ENCODE results near the gene TRIP6. TPM values are rescaled to one million over a fixed set of nuclear protein-coding genes. Genes with fewer than 3 reads are reported as not detected.

TRIP6 gene
- total RNA-seq, 3 donors from 2014 or later (not counting 1 experiment from before 2014, with no cell fraction given), result 1.1 to 3.5 (median 1.5) TPM

DNA sequence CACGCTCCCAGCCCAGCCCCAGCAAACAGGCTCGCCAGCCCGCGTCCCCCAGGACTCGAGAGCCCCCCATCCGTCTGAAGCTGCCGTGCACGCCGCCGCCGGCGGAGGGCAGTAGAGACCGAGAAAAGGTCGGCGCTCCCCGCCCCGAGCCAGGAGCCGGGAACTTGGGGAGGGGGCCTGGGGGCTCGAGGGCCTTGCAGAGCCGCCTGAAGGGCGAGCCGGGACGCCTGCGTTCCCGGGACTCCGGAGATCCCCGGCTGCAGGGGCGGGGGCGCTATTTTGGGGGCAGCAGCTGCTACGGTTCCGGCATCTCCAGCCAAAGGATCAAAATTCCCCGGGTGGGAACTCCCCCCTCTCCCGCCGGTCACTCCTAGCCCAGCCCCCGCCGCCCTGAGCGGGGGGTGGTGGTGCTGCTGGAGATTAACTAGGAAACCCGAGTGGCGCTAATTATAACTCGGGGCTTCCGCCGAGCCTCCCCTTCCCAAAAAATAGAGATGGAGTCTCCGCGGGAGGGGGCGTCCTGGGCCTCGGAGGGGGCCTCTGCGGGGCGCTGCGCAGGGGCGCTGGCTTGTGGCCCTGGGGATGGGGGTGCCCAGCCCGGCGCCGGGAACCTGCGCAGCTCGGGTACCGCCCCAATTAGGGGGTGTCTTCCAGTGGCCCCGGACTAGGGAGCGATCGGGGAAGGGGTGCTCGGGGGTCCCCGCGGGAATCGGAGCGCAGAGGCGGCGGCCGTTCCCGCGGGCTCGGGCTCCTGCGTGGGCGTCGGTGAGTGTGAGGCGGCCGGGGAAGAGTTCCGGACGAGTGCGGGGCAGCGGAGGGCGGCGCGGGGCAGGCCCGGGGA, 27.9 kb downstream of the TRIP6 start:
- Histone ChIP-seq H3K4me3 (ENCODE audit: low read length) (peak overlapping the region; percentile 6), H3K27me3 (ENCODE audit: control insufficient read depth, insufficient read depth, low read length) (peaks cover 28% of the 10 kb centered on the region), H3K4me1 (ENCODE audit: control insufficient read depth, insufficient read depth, low read length) (peaks cover 36% of the 10 kb centered on the region), H3K9me3 (ENCODE audit: control insufficient read depth, insufficient read depth, low read length) (no peaks in the 10 kb centered on the region), H3K36me3 (ENCODE audit: control insufficient read depth, insufficient read depth, low read length) (no peaks in the 10 kb centered on the region), H3K27ac (ENCODE audit: low read length) (no peak overlapping the region)
- TF ChIP-seq, protein P1, sequence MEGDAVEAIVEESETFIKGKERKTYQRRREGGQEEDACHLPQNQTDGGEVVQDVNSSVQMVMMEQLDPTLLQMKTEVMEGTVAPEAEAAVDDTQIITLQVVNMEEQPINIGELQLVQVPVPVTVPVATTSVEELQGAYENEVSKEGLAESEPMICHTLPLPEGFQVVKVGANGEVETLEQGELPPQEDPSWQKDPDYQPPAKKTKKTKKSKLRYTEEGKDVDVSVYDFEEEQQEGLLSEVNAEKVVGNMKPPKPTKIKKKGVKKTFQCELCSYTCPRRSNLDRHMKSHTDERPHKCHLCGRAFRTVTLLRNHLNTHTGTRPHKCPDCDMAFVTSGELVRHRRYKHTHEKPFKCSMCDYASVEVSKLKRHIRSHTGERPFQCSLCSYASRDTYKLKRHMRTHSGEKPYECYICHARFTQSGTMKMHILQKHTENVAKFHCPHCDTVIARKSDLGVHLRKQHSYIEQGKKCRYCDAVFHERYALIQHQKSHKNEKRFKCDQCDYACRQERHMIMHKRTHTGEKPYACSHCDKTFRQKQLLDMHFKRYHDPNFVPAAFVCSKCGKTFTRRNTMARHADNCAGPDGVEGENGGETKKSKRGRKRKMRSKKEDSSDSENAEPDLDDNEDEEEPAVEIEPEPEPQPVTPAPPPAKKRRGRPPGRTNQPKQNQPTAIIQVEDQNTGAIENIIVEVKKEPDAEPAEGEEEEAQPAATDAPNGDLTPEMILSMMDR (IDR thresholded peaks at IDR 0.05), result peak; percentile 72
- H3K4me1 Mint-ChIP-seq, result peaks cover 18 to 23% of the 10 kb centered on the region in 2 donors
- peak overlapping the region; percentile 42 for H3K4me3 Mint-ChIP-seq
- ATAC-seq (peak; percentile 32 to 37 (median 32)), DNase-seq (peak; percentile 53 to 72)
- peaks cover 33 to 53% of the 10 kb centered on the region in 2 donors for H3K27me3 Mint-ChIP-seq (ENCODE audit: low read depth in 2 of 2)
- no peak overlapping the region for H3K27ac Mint-ChIP-seq
- intact Hi-C loops (cut with micrococcal nuclease), result loop anchor here (5.0 kb wide), 1 partner anchor 182 kb away; no protein-coding TSS in a partner anchor
- H3K9me3 Mint-ChIP-seq, result no peaks in the 10 kb centered on the region
- WGBS (ENCODE audit: insufficient coverage), result under 1% methylated on average over 83 of the region's 83 CpGs
- no peaks in the 10 kb centered on the region for H3K36me3 Mint-ChIP-seq

GRCh38 chr7:100895701-100895955, 28.4 kb downstream of the TRIP6 start, which contains the start of gene ACHE:
Gene ACHE, minus strand, starts transcription at chr7:100895888. Its CDS starts 1,656 bp downstream, at chr7:100894232.
- no peaks in the 10 kb centered on the region for H3K36me3 Mint-ChIP-seq
- peaks cover 39 to 54% of the 10 kb centered on the region in 2 donors for H3K27me3 Mint-ChIP-seq (ENCODE audit: low read depth in 2 of 2)
- H3K27ac Mint-ChIP-seq, result peak within 1 kb of the TSS; percentile 72 to 86
- peaks cover 13 to 18% of the 10 kb centered on the region in 2 donors for H3K4me1 Mint-ChIP-seq
- DNase-seq (no peak), ATAC-seq (no peak)
- no peak within 1 kb of the TSS for H3K27ac ChIP-seq (ENCODE audit: low read length)
- WGBS (ENCODE audit: insufficient coverage), result under 1% methylated on average over 24 of the region's 32 CpGs
- TF ChIP-seq, protein P1 (IDR thresholded peaks at IDR 0.05), result no peak
- H3K9me3 ChIP-seq (ENCODE audit: control insufficient read depth, insufficient read depth, low read length), result no peaks in the 10 kb centered on the region
- no peaks in the 10 kb centered on the region for H3K36me3 ChIP-seq (ENCODE audit: control insufficient read depth, insufficient read depth, low read length)
- H3K9me3 Mint-ChIP-seq, result no peaks in the 10 kb centered on the region
- H3K4me3 Mint-ChIP-seq, result peak within 1 kb of the TSS; percentile 88
- intact Hi-C loops (cut with micrococcal nuclease), result loop anchor here (5.0 kb wide), 1 partner anchor 182 kb away; no protein-coding TSS in a partner anchor
- peaks cover 28% of the 10 kb centered on the region for H3K27me3 ChIP-seq (ENCODE audit: control insufficient read depth, insufficient read depth, low read length)
- peak within 1 kb of the TSS; percentile 6 for H3K4me3 ChIP-seq (ENCODE audit: low read length)
- H3K4me1 ChIP-seq (ENCODE audit: control insufficient read depth, insufficient read depth, low read length), result peaks cover 30% of the 10 kb centered on the region

DNA sequence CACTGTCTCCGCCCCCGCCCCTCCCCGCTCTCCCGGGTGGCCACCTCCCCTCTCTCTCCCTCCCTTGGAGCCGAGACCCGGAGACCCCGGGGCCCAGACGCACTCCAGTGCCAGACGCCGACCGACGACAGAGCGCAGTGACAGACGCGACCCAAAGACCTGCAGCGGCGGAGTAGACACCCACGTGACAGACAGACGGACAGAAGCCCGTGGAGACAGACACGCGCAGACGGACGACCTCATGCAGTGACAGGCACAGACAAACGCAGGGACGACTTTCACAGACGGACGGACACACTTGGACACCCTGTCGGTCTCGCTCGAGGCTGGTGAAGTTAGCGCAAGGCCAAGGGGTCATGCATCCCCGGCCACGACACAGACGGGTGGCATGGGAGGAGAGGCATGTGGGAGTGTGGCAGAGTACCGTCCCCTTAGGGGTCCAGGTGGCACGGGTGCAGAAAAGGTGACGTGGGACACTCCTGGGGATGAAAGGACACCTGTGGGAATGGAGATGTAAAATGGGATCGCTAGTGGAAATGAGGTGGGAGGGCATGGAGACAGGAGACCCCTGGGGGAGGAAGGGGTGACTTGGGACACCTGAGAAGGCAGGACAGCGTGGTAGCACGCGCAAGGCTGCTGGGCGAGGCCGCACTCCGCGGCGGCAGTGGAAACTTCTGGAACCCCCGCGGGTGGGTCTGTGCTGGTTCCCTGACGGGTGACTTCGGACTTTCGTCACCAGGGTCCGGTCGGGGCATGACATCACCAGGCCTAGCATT, 29.0 kb downstream of the TRIP6 start:
- peak overlapping the region; percentile 88 for H3K4me3 Mint-ChIP-seq
- peak in 1 of 2 donors; percentile 64 for DNase-seq
- Histone ChIP-seq H3K4me3 (ENCODE audit: low read length) (no peak overlapping the region), H3K27me3 (ENCODE audit: control insufficient read depth, insufficient read depth, low read length) (peaks cover 25% of the 10 kb centered on the region), H3K36me3 (ENCODE audit: control insufficient read depth, insufficient read depth, low read length) (no peaks in the 10 kb centered on the region), H3K4me1 (ENCODE audit: control insufficient read depth, insufficient read depth, low read length) (peaks cover 25% of the 10 kb centered on the region), H3K27ac (ENCODE audit: low read length) (no peak overlapping the region), H3K9me3 (ENCODE audit: control insufficient read depth, insufficient read depth, low read length) (no peaks in the 10 kb centered on the region)
- H3K27ac Mint-ChIP-seq, result peak overlapping the region; percentile 72 to 86
- peaks cover 12 to 13% of the 10 kb centered on the region in 2 donors for H3K4me1 Mint-ChIP-seq
- peak; percentile 35 to 60 (median 52) for ATAC-seq
- intact Hi-C loops (cut with micrococcal nuclease), result loop anchor here (5.0 kb wide), 1 partner anchor 181 kb away; no protein-coding TSS in a partner anchor
- peaks cover 43 to 58% of the 10 kb centered on the region in 2 donors for H3K27me3 Mint-ChIP-seq (ENCODE audit: low read depth in 2 of 2)
- WGBS (ENCODE audit: insufficient coverage), result 7% methylated on average over 52 of the region's 54 CpGs
- TF ChIP-seq, protein P1 (IDR thresholded peaks at IDR 0.05), result no peak
- H3K9me3 Mint-ChIP-seq, result no peaks in the 10 kb centered on the region
- H3K36me3 Mint-ChIP-seq, result no peaks in the 10 kb centered on the region
